ENCODE measurements around the gene TNFSF15. TPM values are rescaled to one million over a fixed set of nuclear protein-coding genes. Genes with fewer than 3 reads are reported as not detected.

Gene TNFSF15
- total and polyA plus RNA-seq, 2 donors (not counting 3 experiments of a cell fraction or from before 2014, with no cell fraction given), result 8.4 to 14.3 TPM

GRCh38 chr9:114790521-114790920 is 15.3 kb downstream of the TNFSF15 start:
- no peak overlapping the region for H2AFZ ChIP-seq (ENCODE audit: low read depth, low read length)
- H3K27ac ChIP-seq (ENCODE audit: insufficient read depth, low read depth, low read length), result no peak overlapping the region
- TF ChIP-seq GATA2 (IDR thresholded peaks at IDR 0.05; ENCODE audit: insufficient read depth, insufficient read length, low read depth, low read length) (no peak), MAX (IDR thresholded peaks at IDR 0.05; ENCODE audit: insufficient read depth, insufficient read length) (no peak), CTCF (IDR thresholded peaks at IDR 0.05; ENCODE audit: extremely low read depth in 1 of 2, insufficient read depth in 1 of 2, low read depth in 1 of 2, low read length in 2 of 2) (no peak)
- no peak overlapping the region for H3K9ac ChIP-seq (replicated peaks; ENCODE audit: extremely low read depth, insufficient read depth, low read length)
- no peaks in the 10 kb centered on the region for H3K4me1 ChIP-seq (ENCODE audit: control insufficient read depth, extremely low read depth, insufficient read depth, low read length)
- CTCF ChIA-PET, result interaction anchor here (1.6 kb wide), 1 partner anchor 13 kb away, joined by 3 read pairs; no protein-coding TSS in a partner anchor
- no peak overlapping the region for H3K4me3 ChIP-seq (replicated peaks in 1 of 3; ENCODE audit: insufficient read depth in 1 of 3, low read depth in 1 of 3, low read length in 3 of 3)
- H3K79me2 ChIP-seq (ENCODE audit: control insufficient read depth, insufficient read depth, low read length), result no peaks in the 10 kb centered on the region
- BruUV-seq (replicated peaks), result no TSS peak
- no peaks in the 10 kb centered on the region for H3K27me3 ChIP-seq (ENCODE audit: control insufficient read depth in 2 of 2, insufficient read depth in 2 of 2, low read length in 2 of 2)
- no peak overlapping the region for H3K4me2 ChIP-seq (ENCODE audit: insufficient read depth, low read length)
- dilution Hi-C loops (cut with MboI; ENCODE audit: extremely low pct_ligation_motif_present, low sequenced_read_pairs) (no loop called here), intact Hi-C loops (cut with micrococcal nuclease) (no loop called here)
- no peaks in the 10 kb centered on the region for H4K20me1 ChIP-seq (replicated peaks; ENCODE audit: control insufficient read depth, extremely low read depth, insufficient read depth, low read length)
- no peaks in the 10 kb centered on the region for H3K9me3 ChIP-seq (replicated peaks; ENCODE audit: control insufficient read depth, insufficient read depth, low read length)
- DNase-seq (ENCODE audit: low read depth, low spot score) (no peak), FAIRE-seq (no peak)
- POLR2A ChIA-PET, result no interaction called here
- no peaks in the 10 kb centered on the region for H3K9me1 ChIP-seq (replicated peaks; ENCODE audit: control insufficient read depth, extremely low read depth, insufficient read depth, low read length)
- peaks cover 9% of the 10 kb centered on the region in 2 experiments for H3K36me3 ChIP-seq (ENCODE audit: control insufficient read depth in 2 of 2, extremely low read depth in 1 of 2, insufficient read depth in 2 of 2, low read length in 2 of 2)

GRCh38 chr9:114789006-114789405 is 16.8 kb downstream of the TNFSF15 start:
- FAIRE-seq, result no peak
- H3K36me3 ChIP-seq (ENCODE audit: control insufficient read depth in 2 of 2, extremely low read depth in 1 of 2, insufficient read depth in 2 of 2, low read length in 2 of 2), result peaks cover 7 to 9% of the 10 kb centered on the region in 2 experiments
- BruUV-seq (replicated peaks), result no TSS peak
- H3K27me3 ChIP-seq (ENCODE audit: control insufficient read depth in 2 of 2, insufficient read depth in 2 of 2, low read length in 2 of 2), result no peaks in the 10 kb centered on the region
- H3K9ac ChIP-seq (replicated peaks; ENCODE audit: extremely low read depth, insufficient read depth, low read length), result no peak overlapping the region
- DNase-seq (ENCODE audit: low read depth, low spot score), result no peak
- no peak overlapping the region for H3K27ac ChIP-seq (ENCODE audit: insufficient read depth, low read depth, low read length)
- dilution Hi-C loops (cut with MboI; ENCODE audit: extremely low pct_ligation_motif_present, low sequenced_read_pairs), result no loop called here
- intact Hi-C loops (cut with micrococcal nuclease), result no loop called here
- H3K4me3 ChIP-seq (replicated peaks in 1 of 3; ENCODE audit: insufficient read depth in 1 of 3, low read depth in 1 of 3, low read length in 3 of 3), result no peak overlapping the region
- no peaks in the 10 kb centered on the region for H3K9me3 ChIP-seq (replicated peaks; ENCODE audit: control insufficient read depth, insufficient read depth, low read length)
- no peak overlapping the region for H2AFZ ChIP-seq (ENCODE audit: low read depth, low read length)
- H4K20me1 ChIP-seq (replicated peaks; ENCODE audit: control insufficient read depth, extremely low read depth, insufficient read depth, low read length), result no peaks in the 10 kb centered on the region
- no peaks in the 10 kb centered on the region for H3K4me1 ChIP-seq (ENCODE audit: control insufficient read depth, extremely low read depth, insufficient read depth, low read length)
- no peaks in the 10 kb centered on the region for H3K79me2 ChIP-seq (ENCODE audit: control insufficient read depth, insufficient read depth, low read length)
- CTCF ChIA-PET, result no interaction called here
- POLR2A ChIA-PET, result no interaction called here
- H3K4me2 ChIP-seq (ENCODE audit: insufficient read depth, low read length), result no peak overlapping the region
- TF ChIP-seq GATA2 (IDR thresholded peaks at IDR 0.05; ENCODE audit: insufficient read depth, insufficient read length, low read depth, low read length), result no peak
- TF ChIP-seq POLR2AphosphoS5 (IDR thresholded peaks at IDR 0.05; ENCODE audit: insufficient read depth, low read depth, low read length), result no peak
- TF ChIP-seq MAX (IDR thresholded peaks at IDR 0.05; ENCODE audit: insufficient read depth, insufficient read length), result no peak
- TF ChIP-seq FOS (IDR thresholded peaks at IDR 0.05; ENCODE audit: borderline replicate concordance, insufficient read depth, low read length), result no peak
- no peak for TF ChIP-seq JUN (IDR thresholded peaks at IDR 0.05; ENCODE audit: borderline replicate concordance, insufficient read depth, insufficient read length, low read depth)
- no peak for TF ChIP-seq CTCF (IDR thresholded peaks at IDR 0.05; ENCODE audit: extremely low read depth in 1 of 2, insufficient read depth in 1 of 2, low read depth in 1 of 2, low read length in 2 of 2)
- no peak for TF ChIP-seq MYC (IDR thresholded peaks at IDR 0.05; ENCODE audit: low read depth, low read length)
- no peak for TF ChIP-seq POLR2A (IDR thresholded peaks at IDR 0.05; ENCODE audit: low read depth, low read length)
- no peak for TF ChIP-seq EZH2 (IDR thresholded peaks at IDR 0.05; ENCODE audit: borderline replicate concordance, low read depth, low read length, severe bottlenecking)
- no peaks in the 10 kb centered on the region for H3K9me1 ChIP-seq (replicated peaks; ENCODE audit: control insufficient read depth, extremely low read depth, insufficient read depth, low read length)
